Loucy (cell line): ENCODE data around the gene DDX31.
"Not testable (repeated sequence)": the region's sequence is repeated elsewhere in the genome, so short reads cannot be mapped to it uniquely, and the experiment has no call there.

Experiments used
- H2AFZ ChIP-seq: fragments of 200-600 bp; sonication (generic); 2 replicates; pipeline ENCODE4 v1.6.0; 2016; ENCODE audit warnings: antibody characterized with exemption, mild to moderate bottlenecking, low read length, moderate library complexity
- H3F3A ChIP-seq: fragments of 200-600 bp; 2 replicates; pipeline ENCODE4 v1.6.0; 2016; ENCODE audit warnings: antibody characterized with exemption, low read depth, mild to moderate bottlenecking
- H3K27me3 ChIP-seq: fragments of 200-600 bp; sonication (generic); 2 replicates; pipeline ENCODE4 v1.6.1; 2014; ENCODE audit warnings: low read length, mild to moderate bottlenecking; ENCODE audit not compliant: insufficient read depth, poor library complexity, severe bottlenecking
- H3K36me3 ChIP-seq: fragments of 200-600 bp; sonication (generic); 2 replicates; pipeline ENCODE4 v1.6.1; 2016; ENCODE audit warnings: low read length; ENCODE audit not compliant: insufficient read depth
- H3K4me1 ChIP-seq: fragments of 200-600 bp; sonication (generic); 2 replicates; pipeline ENCODE4 v1.5.1; 2014; ENCODE audit warnings: low read length, mild to moderate bottlenecking; ENCODE audit not compliant: insufficient read depth, poor library complexity, severe bottlenecking
- H3K4me2 ChIP-seq: fragments of 200-600 bp; sonication (generic); 2 replicates; pipeline ENCODE4 v1.6.0; 2014; ENCODE audit warnings: antibody characterized with exemption, low read length, low read depth, mild to moderate bottlenecking; ENCODE audit not compliant: poor library complexity, severe bottlenecking
- H3K4me3 ChIP-seq: fragments of 200-600 bp; sonication (generic); 2 replicates; pipeline ENCODE4 v1.5.1; 2014; ENCODE audit warnings: low read length, mild to moderate bottlenecking, mixed read lengths; ENCODE audit not compliant: poor library complexity, severe bottlenecking
- H3K79me2 ChIP-seq: fragments of 200-600 bp; sonication (generic); 2 replicates; pipeline ENCODE4 v1.6.1; 2014; ENCODE audit warnings: low read length; ENCODE audit not compliant: insufficient read depth
- H3K9ac ChIP-seq: fragments of 200-600 bp; sonication (generic); 2 replicates; pipeline ENCODE4 v1.6.0; 2014; ENCODE audit warnings: mild to moderate bottlenecking, low read depth, low read length, moderate library complexity; ENCODE audit not compliant: poor library complexity, severe bottlenecking
- H3K9me2 ChIP-seq: fragments of 200-600 bp; sonication (generic); replicated peaks from 2 replicates; pipeline ENCODE4 v1.6.1; 2016; ENCODE audit warnings: low read depth, low read length, mixed read lengths
- H3K9me3 ChIP-seq: fragments of 200-600 bp; sonication (generic); 2 replicates; pipeline ENCODE4 v1.6.1; 2014; ENCODE audit warnings: mild to moderate bottlenecking, antibody characterized with exemption, low read length, low read depth; ENCODE audit not compliant: insufficient read depth
- H4K20me1 ChIP-seq: fragments of 200-600 bp; sonication (generic); 2 replicates; pipeline ENCODE4 v1.6.0; 2014; ENCODE audit warnings: antibody characterized with exemption, low read length, mild to moderate bottlenecking; ENCODE audit not compliant: insufficient read depth, poor library complexity, severe bottlenecking
- CTCF ChIP-seq: fragments of 200-600 bp; sonication (generic); conservative IDR thresholded peaks from 2 replicates; pipeline ENCODE4 v1.5.1; 2014; ENCODE audit warnings: mild to moderate bottlenecking, antibody characterized with exemption, low read length
- EZH2phosphoT487 ChIP-seq: fragments of 200-600 bp; IDR thresholded peaks from 2 replicates; pipeline ENCODE4 v1.6.1; 2018; ENCODE audit warnings: antibody characterized with exemption, mild to moderate bottlenecking, moderate library complexity, borderline replicate concordance

DDX31 gene

GRCh38 chr9:132716007-132716406 lies 46.2 kb upstream of the DDX31 start:
- TF ChIP-seq EZH2phosphoT487 (no peak), CTCF (no peak)
- H3K9me3 ChIP-seq: no peaks in the 10 kb centered on the region
- H3K4me3 ChIP-seq: no peak overlapping the region
- H3K9ac ChIP-seq: no peak overlapping the region
- no peak overlapping the region for H3K4me2 ChIP-seq
- H3F3A ChIP-seq: no peaks in the 10 kb centered on the region
- no peaks in the 10 kb centered on the region for H3K79me2 ChIP-seq
- H3K36me3 ChIP-seq: no peaks in the 10 kb centered on the region
- no peaks in the 10 kb centered on the region for H4K20me1 ChIP-seq
- no peaks in the 10 kb centered on the region for H3K9me2 ChIP-seq
- H2AFZ ChIP-seq: no peak overlapping the region
- peaks cover 10% of the 10 kb centered on the region for H3K4me1 ChIP-seq
- H3K27me3 ChIP-seq: peaks cover 5% of the 10 kb centered on the region

GRCh38 chr9:132712753-132713152 lies 43.0 kb upstream of the DDX31 start:
- Histone ChIP-seq H3K36me3 (no peaks in the 10 kb centered on the region), H3K9me3 (no peaks in the 10 kb centered on the region), H4K20me1 (no peaks in the 10 kb centered on the region), H3K4me2 (no peak overlapping the region), H3K79me2 (no peaks in the 10 kb centered on the region), H2AFZ (no peak overlapping the region), H3K4me3 (no peak overlapping the region), H3K4me1 (peaks cover 6% of the 10 kb centered on the region), H3K27me3 (no peaks in the 10 kb centered on the region), H3K9me2 (no peaks in the 10 kb centered on the region), H3K9ac (no peak overlapping the region), H3F3A (no peaks in the 10 kb centered on the region)
- TF ChIP-seq EZH2phosphoT487 (no peak), CTCF (no peak)

GRCh38 chr9:132711846-132712245 lies 42.1 kb upstream of the DDX31 start:
- H3K27me3 ChIP-seq: no peaks in the 10 kb centered on the region
- no peak overlapping the region for H3K4me3 ChIP-seq
- H2AFZ ChIP-seq: no peak overlapping the region
- no peak for TF ChIP-seq EZH2phosphoT487
- no peak for TF ChIP-seq CTCF
- H3K4me1 ChIP-seq: no peaks in the 10 kb centered on the region
- H3K79me2 ChIP-seq: no peaks in the 10 kb centered on the region
- H3K36me3 ChIP-seq: no peaks in the 10 kb centered on the region
- no peak overlapping the region for H3K4me2 ChIP-seq
- H3K9me3 ChIP-seq: no peaks in the 10 kb centered on the region
- H4K20me1 ChIP-seq: no peaks in the 10 kb centered on the region
- H3K9ac ChIP-seq: no peak overlapping the region
- H3K9me2 ChIP-seq: no peaks in the 10 kb centered on the region
- H3F3A ChIP-seq: no peaks in the 10 kb centered on the region

- not testable (repeated sequence) for H3K9me3 ChIP-seq, H3K4me2 ChIP-seq, H3K4me3 ChIP-seq, H3K9ac ChIP-seq, H3K4me1 ChIP-seq, H3K79me2 ChIP-seq, H3K9me2 ChIP-seq, H3K36me3 ChIP-seq, H4K20me1 ChIP-seq, H3K27me3 ChIP-seq, H2AFZ ChIP-seq, H3F3A ChIP-seq
These were observed 41.4 kb upstream of the DDX31 start for GRCh38 chr9:132711152-132711551.
